Tibial artery (tissue), 4 donors: ENCODE data around the gene UBE3B.

Experiments used
- DNase-seq, 2 donors: peaks; one replicate each; pipeline ENCODE4 v3.0.0-alpha.2; 2019
- H3K27ac ChIP-seq, 2 donors: fragments of 200-600 bp; sonication (generic) in 1 of 2; 1 replicate in 1 of 2; 2 replicates in 1 of 2; pipeline ENCODE4 v1.5.1; 2018 to 2019; ENCODE audit warnings: mild to moderate bottlenecking in 1 of 2
- H3K27me3 ChIP-seq, 2 donors: fragments of 200-600 bp; sonication (generic) in 1 of 2; one replicate each; pipeline versions ENCODE4 v1.5.1 to v1.6.0; 2016 to 2019
- H3K36me3 ChIP-seq, 3 donors: fragments of 200-600 bp; sonication (generic) in 2 of 3; one replicate each; pipeline ENCODE4 v1.5.1; 2016 to 2019; ENCODE audit warnings: mild to moderate bottlenecking in 2 of 3
- H3K4me1 ChIP-seq, 4 donors: fragments of 200-600 bp; sonication (generic) in 2 of 4; 1 replicate in 3 of 4; 2 replicates in 1 of 4; pipeline ENCODE4 v1.5.1; 2016 to 2019
- H3K4me3 ChIP-seq, 2 donors: fragments of 200-600 bp; sonication (generic) in 1 of 2; 1 replicate in 1 of 2; 2 replicates in 1 of 2; pipeline ENCODE4 v1.5.1; 2018 to 2019; ENCODE audit warnings: mild to moderate bottlenecking in 2 of 2
- H3K9me3 ChIP-seq, 3 donors: fragments of 200-600 bp; sonication (generic) in 1 of 3; one replicate each; pipeline ENCODE4 v1.5.1; 2016 to 2019
- CTCF ChIP-seq, 2 experiments: fragments of 200-600 bp in 1 of 2; fragments of 450-650 bp in 1 of 2; IDR thresholded peaks; one replicate each; pipeline ENCODE4 v1.5.1; 2017 to 2019; ENCODE audit warnings: antibody characterized with exemption in 2 of 2, mild to moderate bottlenecking in 1 of 2, moderate library complexity in 1 of 2
- intact Hi-C: fragments of 100-400 bp; cut with DNase I; formaldehyde crosslinking; loops from one replicate; pipeline ENCODE4 v1.15.0; 2023; ENCODE audit warnings: low total_unique reads

Gene UBE3B

GRCh38 chr12:109475993-109476806 lies 1.2 kb upstream of the UBE3B start:
- Histone ChIP-seq H3K4me3 (peak overlapping the region; percentile 90 to 97), H3K36me3 (no peaks in the 10 kb centered on the region), H3K27me3 (no peaks in the 10 kb centered on the region), H3K27ac (peak overlapping the region; percentile 94 to 96), H3K4me1 (peaks cover 0 to 70% (median 62%) of the 10 kb centered on the region in 4 donors), H3K9me3 (no peaks in the 10 kb centered on the region)
- no peak for DNase-seq
- TF ChIP-seq CTCF (IDR thresholded peaks at IDR 0.05): no peak
- intact Hi-C loops: loop anchor here (2.0 kb wide), 1 partner anchor 43 kb away; no protein-coding TSS in a partner anchor

GRCh38 chr12:109476807-109477184 lies 638 bp upstream of the UBE3B start:
- peaks cover 0 to under 1% (median 0%) of the 10 kb centered on the region in 3 donors for H3K36me3 ChIP-seq
- H3K4me1 ChIP-seq: peaks cover 0 to 64% (median 56%) of the 10 kb centered on the region in 4 donors
- no peaks in the 10 kb centered on the region for H3K27me3 ChIP-seq
- H3K4me3 ChIP-seq: peak overlapping the region; percentile 90 to 97
- peak overlapping the region; percentile 94 to 96 for H3K27ac ChIP-seq
- intact Hi-C loops: loop anchor here (2.0 kb wide), 1 partner anchor 44 kb away; no protein-coding TSS in a partner anchor
- TF ChIP-seq CTCF (IDR thresholded peaks at IDR 0.05): no peak
- H3K9me3 ChIP-seq: no peaks in the 10 kb centered on the region
- DNase-seq: no peak

GRCh38 chr12:109477963-109478315 lies 505 bp downstream of the UBE3B start:
- H3K9me3 ChIP-seq: no peaks in the 10 kb centered on the region
- H3K27ac ChIP-seq: peak overlapping the region; percentile 94 to 96
- H3K4me3 ChIP-seq: peak overlapping the region; percentile 90 to 97
- H3K36me3 ChIP-seq: peaks cover 0 to 9% (median 1%) of the 10 kb centered on the region in 3 donors
- intact Hi-C loops: loop anchor here (2.0 kb wide), 1 partner anchor 45 kb away; no protein-coding TSS in a partner anchor
- H3K4me1 ChIP-seq: peaks cover 0 to 52% (median 47%) of the 10 kb centered on the region in 4 donors
- no peak for DNase-seq
- H3K27me3 ChIP-seq: no peaks in the 10 kb centered on the region
- TF ChIP-seq CTCF (IDR thresholded peaks at IDR 0.05): no peak

GRCh38 chr12:109479761-109480160 lies 2.3 kb downstream of the UBE3B start:
- no peak for TF ChIP-seq CTCF (IDR thresholded peaks at IDR 0.05)
- Histone ChIP-seq H3K4me1 (peaks cover 0 to 34% (median 31%) of the 10 kb centered on the region in 4 donors), H3K27me3 (no peaks in the 10 kb centered on the region), H3K27ac (no peak overlapping the region), H3K36me3 (peaks cover 17 to 28% (median 19%) of the 10 kb centered on the region in 3 donors), H3K9me3 (no peaks in the 10 kb centered on the region), H3K4me3 (no peak overlapping the region)
- intact Hi-C loops: no loop called here
- no peak for DNase-seq

- DNase-seq: no peak
- intact Hi-C loops: no loop called here
- Histone ChIP-seq H3K36me3 (peaks cover 23 to 34% (median 25%) of the 10 kb centered on the region in 3 donors), H3K27me3 (no peaks in the 10 kb centered on the region), H3K9me3 (no peaks in the 10 kb centered on the region), H3K4me1 (peaks cover 0 to 28% (median 25%) of the 10 kb centered on the region in 4 donors), H3K4me3 (no peak overlapping the region), H3K27ac (no peak overlapping the region)
- no peak for TF ChIP-seq CTCF (IDR thresholded peaks at IDR 0.05)
Measured at GRCh38 chr12:109480356-109480755, 2.9 kb downstream of the UBE3B start.
